GM23338 (cell line): ENCODE results near the gene ARHGAP42. TPM values are rescaled to one million over a fixed set of nuclear protein-coding genes. Genes with fewer than 3 reads are reported as not detected.

Source experiments
- ATAC-seq: fragments of 200-7000 bp; cut with Tn5 transposase; 3 replicates; pipeline ENCODE4 v1.9.1; 2020
- DNase-seq: peaks from one replicate; pipeline ENCODE4 v3.0.0-alpha.2; 2015; ENCODE audit warnings: low spot score
- H2AFZ ChIP-seq: fragments of 200-600 bp; sonication (generic); 2 replicates; pipeline ENCODE4 v1.8.0; 2016; ENCODE audit warnings: antibody characterized with exemption, mild to moderate bottlenecking, moderate library complexity
- H3F3A ChIP-seq: fragments of 200-600 bp; sonication (generic); replicated peaks from 2 replicates; pipeline ENCODE4 v1.8.0; 2017; ENCODE audit warnings: antibody characterized with exemption, mixed run types, low read depth
- H3K27ac ChIP-seq: fragments of 200-600 bp; sonication (generic); 2 replicates; pipeline ENCODE4 v1.6.1; 2016; ENCODE audit warnings: low read depth
- H3K27me3 ChIP-seq: fragments of 200-600 bp; sonication (generic); 2 replicates; pipeline ENCODE4 v1.8.0; 2016; ENCODE audit warnings: mild to moderate bottlenecking, mixed run types, moderate library complexity; ENCODE audit not compliant: insufficient read depth
- H3K36me3 ChIP-seq: fragments of 200-600 bp; sonication (generic); 2 replicates; pipeline ENCODE4 v1.8.0; 2016; ENCODE audit warnings: mild to moderate bottlenecking; ENCODE audit not compliant: insufficient read depth
- H3K4me1 ChIP-seq: fragments of 200-600 bp; sonication (generic); 2 replicates; pipeline ENCODE4 v1.8.0; 2016; ENCODE audit warnings: mild to moderate bottlenecking, moderate library complexity; ENCODE audit not compliant: insufficient read depth
- H3K4me2 ChIP-seq: fragments of 200-600 bp; sonication (generic); 2 replicates; pipeline ENCODE4 v1.7.1; 2017; ENCODE audit warnings: mixed run types
- H3K4me3 ChIP-seq: fragments of 200-600 bp; sonication (generic); 2 replicates; pipeline ENCODE4 v1.6.1; 2016; ENCODE audit warnings: mixed run types
- H3K79me2 ChIP-seq: fragments of 200-600 bp; sonication (generic); replicated peaks from 2 replicates; pipeline ENCODE4 v1.8.0; 2017; ENCODE audit warnings: mild to moderate bottlenecking; ENCODE audit not compliant: insufficient read depth
- H3K9me2 ChIP-seq: fragments of 200-600 bp; sonication (generic); 2 replicates; pipeline ENCODE4 v1.8.0; 2017; ENCODE audit not compliant: insufficient read depth
- H4K20me1 ChIP-seq: fragments of 200-600 bp; sonication (generic); replicated peaks from 2 replicates; pipeline ENCODE4 v1.8.0; 2017; ENCODE audit warnings: mild to moderate bottlenecking; ENCODE audit not compliant: insufficient read depth
- H3K27ac Mint-ChIP-seq: 2 replicates; pipeline ENCODE4 v1.8.0; 2020; ENCODE audit warnings: inconsistent platforms, mild to moderate bottlenecking, moderate library complexity, mixed read lengths
- H3K27me3 Mint-ChIP-seq: 3 replicates; pipeline ENCODE4 v1.8.0; 2022; ENCODE audit warnings: low read depth, mild to moderate bottlenecking, moderate library complexity, mixed read lengths, inconsistent platforms; ENCODE audit not compliant: insufficient read depth, poor library complexity
- H3K36me3 Mint-ChIP-seq: 3 replicates; pipeline ENCODE4 v1.8.0; 2021; ENCODE audit warnings: low read depth, mild to moderate bottlenecking, inconsistent platforms, moderate library complexity, mixed read lengths
- H3K4me1 Mint-ChIP-seq: 3 replicates; pipeline ENCODE4 v1.8.0; 2020; ENCODE audit warnings: mild to moderate bottlenecking, inconsistent platforms, mixed read lengths
- H3K4me3 Mint-ChIP-seq: 3 replicates; pipeline ENCODE4 v1.8.0; 2021; ENCODE audit warnings: moderate library complexity, mild to moderate bottlenecking, inconsistent platforms, mixed read lengths
- H3K9me3 Mint-ChIP-seq: 3 replicates; pipeline ENCODE4 v1.8.0; 2020; ENCODE audit warnings: moderate library complexity, mild to moderate bottlenecking, inconsistent platforms, mixed read lengths
- CTCF ChIP-seq, 2 experiments: fragments of 200-600 bp in 1 of 2; sonication (generic) in 1 of 2; conservative IDR thresholded peaks; 2 replicates each; pipeline versions ENCODE4 v1.5.1 to v1.6.1; 2016 to 2017; ENCODE audit warnings: antibody characterized with exemption in 2 of 2, low read depth in 2 of 2, mild to moderate bottlenecking in 2 of 2, moderate library complexity in 1 of 2
- ETS1 ChIP-seq: IDR thresholded peaks from 2 replicates; pipeline ENCODE4 v1.6.1; 2016; ENCODE audit warnings: antibody characterized with exemption
- JUNB ChIP-seq: IDR thresholded peaks from one replicate; pipeline ENCODE4 v1.6.1; 2016; ENCODE audit warnings: antibody characterized with exemption; ENCODE audit not compliant: unreplicated experiment
- NANOG ChIP-seq: IDR thresholded peaks from 2 replicates; pipeline ENCODE4 v1.6.1; 2016; ENCODE audit warnings: antibody characterized with exemption, borderline replicate concordance
- POLR2AphosphoS5 ChIP-seq: IDR thresholded peaks from 2 replicates; pipeline ENCODE4 v1.6.1; 2016; ENCODE audit warnings: antibody characterized with exemption, low read depth
- REST ChIP-seq: IDR thresholded peaks from one replicate; pipeline ENCODE4 v1.6.1; 2018; ENCODE audit warnings: antibody characterized with exemption; ENCODE audit not compliant: unreplicated experiment
- STAT1 ChIP-seq: IDR thresholded peaks from one replicate; pipeline ENCODE4 v1.6.1; 2016; ENCODE audit warnings: antibody characterized with exemption; ENCODE audit not compliant: unreplicated experiment
- ZNF331 ChIP-seq: fragments of 250-450 bp; sonication (Bioruptor Pico); IDR thresholded peaks from 2 replicates; pipeline ENCODE4 v1.5.0; 2020; ENCODE audit warnings: low read depth, mild to moderate bottlenecking, moderate library complexity
- ZNF462 ChIP-seq: fragments of 250-450 bp; sonication (Bioruptor Pico); IDR thresholded peaks from 2 replicates; pipeline ENCODE4 v1.5.0; 2020; ENCODE audit warnings: mild to moderate bottlenecking, moderate library complexity
- polyA plus RNA-seq: library from polyadenylated mRNA; unstranded; fragments of >200 nt; fragmentation: Nextera tagmentation; extraction: Ambion mirVana; gene quantifications from 2 replicates; pipeline ENCODE4 v1.2.1, GENCODE V29; 2016
- total RNA-seq: library from RNA; depleted of rRNA; stranded (reverse); fragments of >200 nt; shearing (Covaris generic); gene quantifications from 2 replicates; pipeline ENCODE4 v1.2.3, GENCODE V29; 2014

ARHGAP42 gene
- total and polyA plus RNA-seq, 2 experiments from 2014 or later = 23.7 to 35.7 TPM

DNA sequence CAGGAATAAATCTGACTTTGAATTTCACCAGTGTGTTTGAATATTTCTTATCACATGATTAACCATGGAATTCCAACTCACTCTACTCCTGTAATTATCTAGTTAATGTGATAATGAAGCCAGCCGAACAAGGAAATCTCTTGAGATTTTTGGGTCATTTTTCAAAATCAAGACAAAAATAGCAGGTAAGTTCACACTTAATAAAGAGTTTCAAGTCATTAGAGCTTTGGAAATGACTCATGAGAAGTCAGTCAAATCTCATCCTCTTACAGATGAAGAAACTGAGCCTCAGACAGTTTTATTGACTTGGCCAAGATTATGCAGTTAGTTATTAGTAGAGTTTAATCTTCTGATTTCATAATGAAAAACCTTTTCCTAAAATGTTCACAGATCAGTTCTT, 148.8 kb downstream of the ARHGAP42 start:
- H3K27ac Mint-ChIP-seq = peak overlapping the region; percentile 49
- peaks cover 38% of the 10 kb centered on the region for H3K4me1 Mint-ChIP-seq
- no peak overlapping the region for H3K4me3 Mint-ChIP-seq

More for the DNA sequence above, 148.8 kb downstream of the ARHGAP42 start:
- no peaks in the 10 kb centered on the region for H3K9me2 ChIP-seq
- no peaks in the 10 kb centered on the region for H3F3A ChIP-seq
- H3K27ac ChIP-seq = no peak overlapping the region
- no peaks in the 10 kb centered on the region for H3K27me3 ChIP-seq
- H3K4me3 ChIP-seq = no peak overlapping the region
- H3K4me2 ChIP-seq = no peak overlapping the region
- no peaks in the 10 kb centered on the region for H3K36me3 ChIP-seq
- DNase-seq (no peak), ATAC-seq (no peak)
- no peaks in the 10 kb centered on the region for H4K20me1 ChIP-seq
- Mint-ChIP-seq H3K27me3 (peaks cover 1% of the 10 kb centered on the region), H3K36me3 (0 out of 3 replicates have a peak, but pooled peaks cover 4% of the 10 kb centered on the region), H3K9me3 (no peaks in the 10 kb centered on the region)
- TF ChIP-seq JUNB = no peak
- no peak for TF ChIP-seq CTCF (conservative IDR thresholded peaks at IDR 0.05; ENCODE audit: low read depth in 2 of 2)
- TF ChIP-seq ZNF331 (CRISPR knock-in tag) = no peak
- TF ChIP-seq POLR2AphosphoS5 = no peak
- no peak for TF ChIP-seq STAT1
- no peak for TF ChIP-seq ZNF462
- no peak for TF ChIP-seq NANOG
- no peak for TF ChIP-seq REST
- no peak for TF ChIP-seq ETS1
- H2AFZ ChIP-seq = no peak overlapping the region
- peaks cover 13% of the 10 kb centered on the region for H3K4me1 ChIP-seq
- no peaks in the 10 kb centered on the region; the same call in 1 of the 2 replicates for H3K79me2 ChIP-seq
